KOPT-K1 (cell line): Measurements from ENCODE around the gene RERE.

ENCODE experiments used
- H3K27ac ChIP-seq: fragments of 200-600 bp; sonication (generic); 2 replicates; pipeline ENCODE4 v1.5.1; 2016; ENCODE audit warnings: antibody characterized with exemption, mild to moderate bottlenecking, low read depth, low read length; ENCODE audit not compliant: poor library complexity, severe bottlenecking
- H3K36me3 ChIP-seq: fragments of 200-600 bp; sonication (generic); 2 replicates; pipeline ENCODE4 v1.5.1; 2017; ENCODE audit warnings: antibody characterized with exemption, mild to moderate bottlenecking, low read length, moderate library complexity; ENCODE audit not compliant: insufficient read depth
- H3K9me3 ChIP-seq: fragments of 200-600 bp; sonication (generic); 2 replicates; pipeline ENCODE4 v1.5.1; 2017; ENCODE audit warnings: antibody characterized with exemption, low read length, mild to moderate bottlenecking; ENCODE audit not compliant: insufficient read depth, poor library complexity, severe bottlenecking

The RERE gene

GRCh38 chr1:8676072-8676471 is 141.4 kb downstream of the RERE start:
- Histone ChIP-seq H3K27ac (no peak overlapping the region), H3K36me3 (no peaks in the 10 kb centered on the region)

GRCh38 chr1:8674912-8675311 is 142.5 kb downstream of the RERE start:
- Histone ChIP-seq H3K27ac (no peak overlapping the region), H3K36me3 (no peaks in the 10 kb centered on the region), H3K9me3 (no peaks in the 10 kb centered on the region)

More at GRCh38 chr1:8676072-8676471, 141.4 kb downstream of the RERE start:
- no peaks in the 10 kb centered on the region for H3K9me3 ChIP-seq

- H3K27ac ChIP-seq, result no peak overlapping the region
- no peaks in the 10 kb centered on the region for H3K36me3 ChIP-seq
- H3K9me3 ChIP-seq, result no peaks in the 10 kb centered on the region
Measured at GRCh38 chr1:8674481-8674880, 143.0 kb downstream of the RERE start.

- H3K27ac ChIP-seq, result no peak overlapping the region
- H3K36me3 ChIP-seq, result no peaks in the 10 kb centered on the region
- no peaks in the 10 kb centered on the region for H3K9me3 ChIP-seq
Measured at GRCh38 chr1:8671306-8671917, 146.0 kb downstream of the RERE start.

- no peaks in the 10 kb centered on the region for H3K9me3 ChIP-seq
- H3K36me3 ChIP-seq, result no peaks in the 10 kb centered on the region
- H3K27ac ChIP-seq, result no peak overlapping the region
Measured at GRCh38 chr1:8670371-8670818, 147.0 kb downstream of the RERE start.

GRCh38 chr1:8669606-8670335 is 147.7 kb downstream of the RERE start:
- Histone ChIP-seq H3K36me3 (no peaks in the 10 kb centered on the region), H3K9me3 (no peaks in the 10 kb centered on the region), H3K27ac (no peak overlapping the region)

GRCh38 chr1:8667869-8668594 is 149.4 kb downstream of the RERE start:
- H3K27ac ChIP-seq, result no peak overlapping the region
- no peaks in the 10 kb centered on the region for H3K9me3 ChIP-seq
- no peaks in the 10 kb centered on the region for H3K36me3 ChIP-seq

- no peak overlapping the region for H3K27ac ChIP-seq
Measured at GRCh38 chr1:8666389-8667167, 150.9 kb downstream of the RERE start.

GRCh38 chr1:8665833-8666232 is 151.6 kb downstream of the RERE start:
- H3K36me3 ChIP-seq, result no peaks in the 10 kb centered on the region
- peaks cover 5% of the 10 kb centered on the region for H3K9me3 ChIP-seq
- H3K27ac ChIP-seq, result no peak overlapping the region

More at GRCh38 chr1:8666389-8667167, 150.9 kb downstream of the RERE start:
- H3K36me3 ChIP-seq, result no peaks in the 10 kb centered on the region
- peaks cover 5% of the 10 kb centered on the region for H3K9me3 ChIP-seq

- no peaks in the 10 kb centered on the region for H3K36me3 ChIP-seq
- H3K9me3 ChIP-seq, result peaks cover 5% of the 10 kb centered on the region
- no peak overlapping the region for H3K27ac ChIP-seq
Measured at GRCh38 chr1:8664887-8665286, 152.6 kb downstream of the RERE start.

GRCh38 chr1:8663915-8664329 is 153.5 kb downstream of the RERE start:
- H3K36me3 ChIP-seq, result no peaks in the 10 kb centered on the region
- H3K27ac ChIP-seq, result peak overlapping the region; percentile 29
- H3K9me3 ChIP-seq, result peaks cover 5% of the 10 kb centered on the region

GRCh38 chr1:8663090-8663802 is 154.2 kb downstream of the RERE start:
- H3K27ac ChIP-seq, result peak overlapping the region; percentile 29

GRCh38 chr1:8662380-8663072 is 154.9 kb downstream of the RERE start:
- Histone ChIP-seq H3K36me3 (no peaks in the 10 kb centered on the region), H3K9me3 (peaks cover 5% of the 10 kb centered on the region), H3K27ac (no peak overlapping the region)

More at GRCh38 chr1:8663090-8663802, 154.2 kb downstream of the RERE start:
- Histone ChIP-seq H3K9me3 (peaks cover 5% of the 10 kb centered on the region), H3K36me3 (no peaks in the 10 kb centered on the region)
